GM19463 (cell line): ENCODE results near the gene SARDH.
"Not testable (repeated sequence)": the region's sequence is repeated elsewhere in the genome, so short reads cannot be mapped to it uniquely, and the experiment has no call there.

Experiments used
- ATAC-seq: cut with Tn5 transposase; IDR thresholded peaks from one replicate; pipeline ENCODE4 v1.9.1; 2021; ENCODE audit warnings: mild to moderate bottlenecking, moderate library complexity; ENCODE audit not compliant: unreplicated experiment

SARDH gene

DNA sequence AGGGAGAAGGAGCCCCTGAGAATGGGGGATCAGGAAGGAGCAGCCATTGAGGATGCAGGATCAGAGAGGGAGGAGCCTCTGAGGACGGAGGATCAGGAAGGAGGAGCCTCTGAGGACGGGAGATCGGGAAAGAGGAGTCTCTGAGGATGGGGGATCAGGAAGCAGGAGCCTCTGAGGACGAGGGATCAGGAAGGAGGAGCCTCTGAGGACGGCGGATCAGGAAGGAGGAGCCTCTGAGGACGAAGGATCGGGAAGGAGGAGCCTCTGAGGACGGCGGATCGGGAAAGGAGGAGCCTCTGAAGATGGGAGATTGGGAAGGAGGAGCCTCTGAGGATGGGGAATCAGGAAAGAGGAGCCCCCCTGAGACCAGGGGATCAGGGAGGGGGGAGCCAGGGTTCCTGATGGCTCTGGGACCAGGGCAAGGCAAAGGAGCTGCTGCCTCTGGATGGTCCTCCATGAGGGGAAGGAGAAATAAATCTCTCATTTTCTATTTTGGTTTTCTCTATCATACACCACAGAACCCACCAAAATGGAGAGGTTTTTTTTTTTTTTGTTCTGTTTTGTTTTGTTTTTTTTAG, 22.6 kb upstream of the SARDH start:
- no peak for ATAC-seq

DNA sequence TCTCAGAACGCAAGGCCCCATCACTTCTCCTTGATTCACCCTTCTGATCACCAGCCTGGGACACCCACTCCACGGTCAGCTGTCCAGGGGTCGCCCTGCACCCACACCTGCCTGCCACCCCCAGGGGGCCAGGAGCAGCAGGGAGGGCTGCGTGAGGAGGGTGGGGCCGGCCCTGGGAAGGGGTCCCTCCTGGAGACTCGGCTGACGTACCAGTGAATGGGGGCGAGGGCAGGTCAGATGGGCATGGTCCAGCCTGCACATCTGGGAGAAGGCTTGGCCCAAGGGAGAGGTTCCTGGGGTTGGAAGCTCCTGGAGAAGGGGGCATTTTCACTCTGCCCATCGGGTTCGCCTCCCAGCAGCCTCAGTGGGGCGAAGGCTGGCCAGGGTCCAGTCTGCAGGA, 21.8 kb upstream of the SARDH start:
- no peak for ATAC-seq

DNA sequence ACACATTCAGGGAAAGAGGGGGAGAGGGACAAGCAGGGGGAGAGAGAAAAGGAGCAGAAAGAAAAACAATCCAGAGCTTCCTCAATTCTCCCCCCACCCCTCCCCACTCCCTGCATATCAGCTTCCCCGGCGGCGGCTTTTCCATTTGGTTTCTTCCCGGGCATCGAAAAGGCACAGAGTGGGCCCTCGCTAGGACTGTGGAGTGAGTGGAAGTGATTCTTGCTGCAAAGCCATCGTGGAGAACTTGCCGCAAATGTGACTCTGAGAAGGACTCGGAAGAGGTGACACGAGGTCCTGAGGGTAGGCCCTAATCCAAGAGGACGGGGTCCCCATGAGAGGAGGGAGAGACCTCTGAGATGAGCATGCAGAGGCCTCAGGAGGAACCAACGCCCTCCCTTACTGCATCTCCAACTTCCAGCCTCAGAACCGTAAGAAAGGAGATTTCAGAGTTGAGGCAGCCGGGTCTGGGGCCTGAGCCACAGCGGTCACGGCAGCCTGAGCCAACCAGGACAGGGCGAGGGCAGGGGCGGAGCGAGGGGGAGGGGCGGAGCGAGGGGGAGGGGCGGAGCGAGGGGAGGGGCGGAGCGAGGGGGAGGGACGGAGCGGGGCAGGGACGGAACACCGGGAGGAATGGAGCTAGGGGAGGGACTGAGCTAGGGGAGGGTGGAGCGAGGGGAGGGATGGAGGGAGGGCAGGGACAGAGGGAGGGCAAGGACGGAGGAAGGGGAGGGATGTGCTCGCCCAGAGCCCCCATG, 21.2 kb upstream of the SARDH start:
- no peak for ATAC-seq

DNA sequence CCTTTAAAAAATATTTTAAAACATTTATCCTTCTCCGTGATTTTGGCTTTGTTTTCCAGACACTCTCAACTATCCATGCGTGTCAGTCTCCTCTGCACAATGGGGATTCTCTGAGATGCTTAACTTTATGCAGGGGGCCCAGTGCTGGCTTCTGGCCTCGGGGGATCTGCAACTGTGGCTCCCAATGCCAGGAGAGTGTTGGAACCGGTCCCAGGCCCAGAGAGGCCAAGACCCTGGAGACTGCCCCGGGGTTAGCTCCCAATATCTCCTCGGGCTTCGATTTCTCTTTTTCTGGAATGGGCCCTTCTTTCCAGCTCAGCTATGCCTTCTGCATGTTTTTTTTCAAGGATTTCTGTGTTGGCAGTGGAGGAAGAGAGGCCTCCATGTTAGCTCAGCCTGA, 20.1 kb upstream of the SARDH start:
- no peak for ATAC-seq

DNA sequence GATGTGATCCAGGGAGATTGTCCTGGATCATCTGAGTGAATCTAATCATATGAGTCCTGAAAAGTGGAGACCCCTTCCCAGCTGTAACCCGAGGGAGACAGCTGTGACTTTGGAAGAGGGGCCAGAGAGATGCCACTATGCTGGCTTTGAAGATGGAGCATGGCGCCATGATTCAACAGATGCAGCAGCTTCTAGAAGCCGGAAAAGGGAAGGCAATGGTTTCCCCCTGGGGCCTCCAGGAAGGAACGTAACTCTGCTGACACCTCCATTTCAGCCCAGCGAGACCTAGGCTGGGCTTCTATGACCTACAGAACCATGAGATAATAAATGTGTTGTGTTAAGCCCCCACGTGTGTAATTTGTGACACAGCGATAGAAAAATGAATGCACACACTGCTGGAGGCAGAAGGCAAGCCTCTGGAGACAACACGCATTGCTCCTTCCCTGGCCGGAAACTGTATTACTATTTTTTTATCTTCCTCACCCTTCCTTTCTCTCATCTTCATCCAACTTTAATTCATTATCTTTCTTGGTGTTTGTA, 16.6 kb upstream of the SARDH start:
- no peak for ATAC-seq

DNA sequence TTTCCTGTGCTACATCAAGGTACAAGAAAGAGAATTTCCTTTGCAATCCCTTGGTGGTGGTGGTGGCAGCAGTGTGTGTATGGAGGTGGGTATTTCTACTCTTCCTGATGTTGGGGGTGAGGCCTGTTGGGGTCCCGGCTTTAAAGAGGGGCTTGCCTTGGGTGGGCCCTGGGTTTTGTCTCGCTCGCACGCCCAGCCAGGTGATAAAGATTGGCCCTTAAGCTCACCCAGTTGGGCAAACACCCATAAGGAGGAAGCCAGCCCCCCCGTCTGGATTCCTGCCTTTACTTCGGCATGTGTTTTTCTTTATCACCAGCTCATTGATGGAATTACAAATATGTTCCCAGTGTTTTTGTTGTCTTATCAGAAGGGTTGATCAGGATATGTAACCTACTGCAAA, 16.0 kb upstream of the SARDH start:
- ATAC-seq, result no peak

DNA sequence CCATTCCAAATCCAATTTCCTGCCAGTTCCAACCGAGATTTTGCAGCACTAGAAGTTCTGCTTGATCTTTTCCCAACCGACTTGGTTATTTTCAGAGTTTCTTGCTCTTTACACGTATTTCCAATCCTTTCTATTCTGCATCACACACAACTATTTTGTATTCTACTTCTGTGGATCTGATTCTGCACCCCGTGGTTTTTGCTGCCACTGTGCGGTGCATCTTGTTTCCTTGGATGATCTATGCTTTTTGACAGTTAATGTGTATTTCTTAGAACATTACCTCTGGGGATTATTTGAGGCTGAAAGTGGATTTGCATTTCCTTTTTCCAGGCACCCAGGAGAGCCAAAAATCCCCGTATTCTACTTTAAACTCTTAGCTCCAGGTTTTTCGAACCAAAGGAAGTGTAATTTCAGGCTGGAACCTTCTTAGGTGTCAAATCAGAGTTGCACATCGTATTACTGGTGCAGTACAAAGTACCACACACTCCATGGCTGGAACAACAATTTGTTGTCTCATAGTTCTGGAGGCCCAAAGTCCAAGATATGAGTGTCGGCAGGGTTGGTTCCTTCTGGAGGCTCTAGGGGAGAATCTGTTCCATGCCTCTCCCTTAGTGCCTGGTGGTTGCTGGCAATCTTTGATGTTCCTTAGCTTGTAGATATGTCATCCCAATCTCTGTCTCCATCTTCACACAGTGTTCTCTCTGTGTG, 14.7 kb upstream of the SARDH start:
- ATAC-seq, result no peak

DNA sequence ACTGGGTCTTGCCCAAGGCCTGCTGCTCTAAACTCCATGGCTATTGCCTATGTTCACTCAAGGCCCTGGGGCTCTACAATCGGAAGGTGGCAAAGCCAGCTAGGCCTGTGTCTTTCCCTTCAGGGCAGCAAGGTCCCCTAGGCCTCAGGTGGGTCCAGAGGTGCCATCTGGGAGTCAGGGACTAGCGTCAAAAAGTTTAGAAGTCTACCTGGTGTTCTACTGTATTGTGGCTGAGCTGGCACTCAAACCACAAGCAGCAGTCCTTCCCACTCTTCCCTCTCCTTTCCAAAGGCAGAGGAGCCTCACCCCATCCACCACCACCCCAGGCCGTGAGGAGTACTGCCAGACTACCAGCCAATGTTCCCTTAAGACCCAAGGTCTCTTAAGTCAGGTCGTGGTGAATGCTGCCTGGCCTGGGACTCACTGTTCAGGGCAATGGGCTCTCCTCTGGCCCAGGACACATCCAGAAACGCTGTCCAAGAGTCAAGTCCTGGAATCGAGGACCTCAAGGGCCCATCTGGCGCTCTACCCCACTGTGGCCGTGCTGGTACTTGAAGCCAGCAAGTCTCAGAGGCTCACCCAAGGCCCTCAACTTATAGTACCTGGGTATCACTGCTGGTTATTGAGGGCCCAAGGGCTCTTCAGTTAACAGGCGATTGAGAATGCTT, 13.0 kb upstream of the SARDH start:
- no peak for ATAC-seq

DNA sequence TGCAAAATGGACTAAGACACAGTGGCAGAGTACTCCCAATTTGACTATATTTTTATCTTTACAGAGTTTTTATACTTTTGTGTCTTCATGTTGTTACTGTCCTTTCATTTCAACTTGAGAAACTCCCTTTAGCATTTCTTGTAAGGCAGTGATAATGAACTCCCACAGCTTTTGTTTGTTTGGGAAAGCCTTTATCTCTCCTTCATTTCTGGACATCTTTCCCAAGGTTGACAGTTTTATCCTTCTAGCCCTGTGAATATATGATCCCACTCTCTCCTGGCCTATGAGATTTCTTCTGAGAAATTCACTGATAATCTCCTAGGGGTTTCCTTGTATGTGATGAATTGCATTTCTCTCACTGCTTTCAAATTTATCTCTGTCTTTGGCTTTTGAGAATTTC, 9.2 kb upstream of the SARDH start:
- no peak for ATAC-seq

DNA sequence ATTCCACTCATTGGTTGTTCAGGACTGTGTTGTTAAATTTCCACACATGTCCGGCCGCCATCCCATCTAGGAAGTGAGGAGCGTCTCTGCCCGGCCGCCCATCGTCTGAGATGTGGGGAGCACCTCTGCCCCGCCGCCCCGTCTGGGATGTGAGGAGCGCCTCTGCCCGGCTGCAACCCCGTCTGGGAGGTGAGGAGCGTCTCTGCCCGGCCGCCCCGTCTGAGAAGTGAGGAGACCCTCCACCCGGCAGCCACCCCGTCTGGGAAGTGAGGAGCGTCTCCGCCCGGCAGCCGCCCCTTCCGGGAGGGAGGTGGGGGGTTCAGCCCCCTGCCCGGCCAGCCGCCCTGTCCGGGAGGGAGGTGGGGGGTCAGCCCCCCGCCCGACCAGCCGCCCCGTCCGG, 6.4 kb upstream of the SARDH start:
- not testable (repeated sequence) for ATAC-seq

DNA sequence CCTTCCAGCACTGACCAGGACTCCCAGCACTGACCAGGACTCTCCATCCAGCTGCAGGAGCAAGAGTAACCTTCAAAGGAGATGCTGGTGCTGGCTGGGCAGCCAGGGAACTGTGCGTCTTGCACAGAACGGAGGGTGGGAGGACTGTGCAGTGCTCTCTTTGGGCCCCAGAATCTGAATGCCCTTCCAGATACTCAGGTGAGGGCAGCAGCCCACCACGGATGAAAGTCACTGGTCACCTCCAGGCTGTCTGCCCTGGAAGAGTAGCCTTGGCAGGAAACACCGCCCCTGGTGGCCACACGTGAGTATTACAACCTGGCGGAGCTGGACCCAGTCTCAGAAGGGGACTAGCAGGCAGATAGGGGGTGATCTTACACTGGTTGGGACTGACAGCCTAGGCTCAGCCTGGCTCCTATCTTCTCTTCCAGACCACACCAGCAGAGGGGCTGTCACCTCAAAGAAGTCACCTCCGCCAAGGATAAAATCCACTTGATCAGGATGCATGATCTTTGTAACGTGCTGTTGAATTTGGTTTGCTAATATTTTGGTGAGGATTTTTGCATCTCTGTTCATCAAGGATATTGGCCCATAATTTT, 4.8 kb upstream of the SARDH start:
- ATAC-seq, result no peak

DNA sequence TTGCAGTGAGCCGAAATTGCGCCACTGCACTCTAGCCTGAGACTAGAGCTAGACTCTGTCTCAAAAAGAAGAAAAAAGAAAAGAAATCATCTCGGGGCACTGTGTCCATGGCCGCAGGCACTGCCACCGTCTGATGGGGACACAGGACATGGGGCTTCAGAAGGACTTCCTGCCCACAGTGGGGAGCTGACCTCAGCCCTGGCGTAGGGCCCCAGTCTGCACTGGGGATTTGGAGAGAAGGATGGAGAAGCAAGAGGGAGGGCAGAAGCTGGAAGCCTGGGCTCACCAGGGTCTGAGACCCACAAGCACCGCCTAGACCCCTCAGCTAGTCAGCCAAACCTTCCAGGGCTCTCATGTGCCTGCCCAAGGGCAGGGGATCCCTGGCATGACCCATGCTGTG, 4.1 kb upstream of the SARDH start:
- ATAC-seq, result no peak

DNA sequence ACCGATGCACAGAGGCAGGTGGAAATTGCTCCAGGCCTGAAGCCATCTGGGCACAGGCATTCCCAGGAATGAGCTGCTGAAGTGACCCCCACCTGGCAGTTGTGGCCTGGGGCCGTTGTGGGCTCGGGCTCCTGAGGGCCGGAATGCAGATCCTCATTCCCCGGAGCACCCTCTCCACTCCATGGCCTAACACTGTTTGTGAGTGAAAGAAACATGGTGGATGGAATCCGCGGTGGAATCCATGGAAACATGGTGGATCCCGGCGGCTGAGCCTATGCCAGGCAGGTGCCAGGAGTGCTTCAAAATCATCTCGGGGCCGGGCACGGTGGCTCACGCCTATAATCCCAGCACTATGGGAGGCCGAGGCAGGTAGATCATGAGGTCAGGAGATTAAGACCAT, 3.6 kb upstream of the SARDH start:
- ATAC-seq, result no peak

DNA sequence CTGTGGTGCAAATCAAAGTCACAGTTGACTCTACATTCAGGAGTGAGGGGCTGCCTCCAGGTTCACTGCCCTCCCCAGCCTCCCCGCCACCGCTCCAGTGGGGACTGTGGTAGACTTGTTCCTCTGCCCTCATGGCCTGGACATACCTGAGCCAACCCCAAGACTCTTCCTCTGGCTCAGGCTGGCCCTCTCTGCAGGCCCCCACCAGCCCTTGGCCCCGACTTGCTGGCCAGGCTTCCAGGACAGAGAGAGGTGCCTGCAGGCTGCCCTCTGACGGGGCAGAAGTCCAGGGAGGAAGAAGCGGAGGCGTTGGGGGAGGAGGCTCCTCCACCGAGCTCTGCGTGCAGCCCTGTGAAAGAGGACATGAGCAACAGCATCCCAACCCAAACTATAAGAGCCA, 2.8 kb upstream of the SARDH start:
- ATAC-seq, result no peak

DNA sequence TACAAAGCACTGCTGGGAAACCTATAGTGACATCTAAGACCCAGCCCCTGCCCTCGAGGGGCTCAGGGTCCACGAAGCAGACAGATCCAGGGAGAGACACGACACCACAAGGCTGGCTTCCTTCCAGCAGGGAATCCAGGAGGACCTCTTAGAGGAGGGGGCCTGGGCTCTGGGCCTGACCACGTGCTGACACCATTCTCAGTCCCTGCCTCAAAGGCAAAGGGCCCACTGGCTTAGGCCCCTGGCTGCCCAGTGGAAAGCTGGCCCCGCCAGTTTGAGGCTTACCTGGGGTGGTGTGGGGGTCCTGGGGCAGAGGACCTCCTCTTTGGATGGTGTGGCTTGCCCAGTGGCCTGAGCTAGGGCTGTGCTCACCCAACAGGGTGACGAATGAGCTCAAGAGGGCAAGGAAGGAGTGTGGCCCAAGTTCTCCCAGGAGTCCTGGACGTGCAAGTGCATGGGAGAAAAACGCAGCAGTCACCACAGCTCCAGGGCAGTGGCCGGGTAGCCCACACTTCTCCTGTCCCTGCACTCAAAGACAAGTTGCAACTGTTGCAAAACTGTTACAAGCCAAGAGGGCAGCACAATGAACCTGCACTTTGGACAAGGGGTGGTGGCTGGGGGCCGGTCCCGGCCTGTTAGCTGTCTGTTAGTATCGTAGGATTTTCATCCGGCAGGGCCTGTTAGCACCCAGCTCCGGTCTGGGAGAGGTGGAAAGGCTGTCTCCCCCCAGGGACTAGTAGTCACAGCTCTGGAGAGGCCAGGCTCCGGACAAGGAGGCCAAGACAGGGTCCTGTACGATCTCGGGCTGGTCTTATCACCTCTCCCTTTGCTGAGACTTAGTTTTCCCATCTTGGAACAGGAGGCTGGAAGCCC, 1.5 kb upstream of the SARDH start:
- no peak for ATAC-seq

DNA sequence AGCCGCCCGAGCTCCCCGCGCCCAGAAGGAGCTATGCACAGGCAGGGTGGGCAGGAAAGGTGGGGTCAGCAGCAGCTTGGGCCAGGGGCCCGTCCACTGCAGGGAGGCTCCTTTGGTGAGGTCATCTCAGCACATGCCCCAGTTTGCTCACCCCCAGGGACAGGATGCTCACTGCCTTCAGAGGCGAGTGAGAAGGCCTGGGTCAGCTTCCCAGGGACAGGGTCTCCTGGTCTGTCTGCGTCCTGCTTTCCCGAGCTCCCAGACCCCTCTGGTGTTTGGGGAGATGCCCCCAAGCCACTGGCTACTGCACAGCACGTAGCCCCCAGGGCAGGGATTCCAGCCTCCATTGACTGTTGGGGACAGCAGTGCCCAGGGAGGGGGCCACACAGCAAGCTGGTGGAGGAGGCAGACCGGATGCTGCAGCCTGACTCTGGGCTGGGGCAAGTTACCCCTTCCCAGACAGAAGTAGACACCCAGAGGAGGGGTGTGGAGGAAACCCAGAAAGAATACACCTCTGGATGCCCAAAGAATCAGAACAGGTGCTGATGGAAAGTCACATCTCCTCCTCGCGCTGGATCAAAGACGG, 581 bp upstream of the SARDH start:
- no peak for ATAC-seq

DNA sequence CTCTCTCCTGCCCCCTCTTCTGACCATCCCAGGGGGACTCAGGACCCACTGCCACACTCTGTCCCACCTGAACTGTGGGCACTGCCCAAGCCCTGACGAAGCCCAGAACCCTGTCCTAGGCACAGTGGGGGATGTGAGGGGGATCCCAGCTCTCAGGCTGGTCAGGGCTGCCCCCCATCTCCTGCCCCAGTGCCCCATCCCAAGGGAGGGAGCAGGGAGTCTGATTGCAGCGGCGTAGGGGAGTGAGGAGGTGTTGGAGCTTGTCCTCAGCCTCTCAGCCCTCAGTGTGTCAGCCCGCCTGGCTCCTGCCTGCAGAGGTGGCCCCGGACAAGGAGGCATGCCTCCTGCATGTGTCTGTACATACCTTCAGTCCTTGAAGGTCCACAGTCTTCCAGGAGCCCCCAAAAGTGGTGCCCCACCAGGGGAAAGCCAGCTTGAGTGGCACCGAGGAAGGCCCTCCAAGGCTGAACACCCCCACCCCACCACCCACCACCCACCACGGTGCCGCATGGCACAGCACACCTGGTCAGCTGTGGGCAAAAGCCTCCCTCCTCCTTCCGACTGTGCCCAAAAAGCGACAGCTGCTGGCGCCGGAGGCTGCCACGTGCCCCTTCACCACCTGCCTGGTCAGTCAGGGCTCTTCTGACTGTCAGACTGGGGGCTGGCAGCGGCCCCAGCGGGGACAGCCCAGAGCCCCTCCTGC, 930 bp downstream of the SARDH start:
- ATAC-seq, result no peak

DNA sequence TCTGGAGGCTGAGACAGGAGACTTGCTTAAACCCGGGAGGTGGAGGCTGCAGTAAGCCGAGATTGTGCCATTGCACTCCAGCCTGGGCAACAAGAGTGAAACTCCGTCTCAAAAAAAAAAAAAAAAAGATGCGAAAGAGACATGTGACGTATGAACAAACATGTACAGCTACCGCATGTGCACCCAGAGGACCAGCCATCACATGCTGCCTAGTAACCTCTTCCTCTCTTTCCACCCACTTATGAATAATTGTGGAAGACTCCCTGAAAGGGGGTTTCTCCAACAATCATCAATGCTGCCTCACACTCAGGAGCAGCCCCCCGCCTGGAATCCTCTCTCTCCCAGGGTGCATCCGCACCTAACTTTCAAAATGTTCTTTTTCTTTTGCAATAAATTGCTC, 2.2 kb downstream of the SARDH start:
- no peak for ATAC-seq

DNA sequence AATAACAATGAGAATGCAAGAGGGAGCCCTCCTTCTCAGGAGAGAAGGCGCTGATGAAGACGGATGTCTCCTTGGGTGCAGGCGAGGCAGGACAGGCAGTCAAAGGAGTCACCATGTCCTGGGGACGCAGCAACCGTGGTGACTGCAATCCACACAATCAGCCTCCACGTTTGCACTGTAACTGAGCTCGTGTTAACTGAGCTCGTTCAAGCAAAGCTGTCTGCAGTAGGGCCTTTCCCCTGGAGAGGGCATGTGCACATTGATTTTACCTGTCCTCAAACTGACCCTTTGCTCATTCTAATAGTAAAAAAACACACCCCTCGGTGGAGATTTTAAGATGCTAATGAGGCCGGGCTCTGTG, 2.8 kb downstream of the SARDH start:
- no peak for ATAC-seq
